ENCODE measurements around the gene ERGIC1. TPM values are rescaled to one million over a fixed set of nuclear protein-coding genes. Genes with fewer than 3 reads are reported as not detected.

ERGIC1 gene
- total RNA-seq, 1 donor from 2014 or later: 184 TPM

- H3K4me1 ChIP-seq: peaks cover 38 to 70% of the 10 kb centered on the region in 2 donors
- intact Hi-C loops (cut with DNase I): loop anchor here (2.0 kb wide), 1 partner anchor 73 kb away; no protein-coding TSS in a partner anchor
- H3K9me3 ChIP-seq: no peaks in the 10 kb centered on the region
- peak overlapping the region in 1 of 2 donors; percentile 4 for H3K4me3 ChIP-seq
- no peaks in the 10 kb centered on the region for H3K27me3 ChIP-seq
- no peak for DNase-seq (ENCODE audit: low spot score in 2 of 2)
- TF ChIP-seq CTCF (IDR thresholded peaks at IDR 0.05): no peak
- H3K27ac ChIP-seq: peak overlapping the region; percentile 99
- no peaks in the 10 kb centered on the region for H3K36me3 ChIP-seq
These were observed 33.8 kb downstream of the ERGIC1 start for GRCh38 chr5:172867761-172868435.

DNA sequence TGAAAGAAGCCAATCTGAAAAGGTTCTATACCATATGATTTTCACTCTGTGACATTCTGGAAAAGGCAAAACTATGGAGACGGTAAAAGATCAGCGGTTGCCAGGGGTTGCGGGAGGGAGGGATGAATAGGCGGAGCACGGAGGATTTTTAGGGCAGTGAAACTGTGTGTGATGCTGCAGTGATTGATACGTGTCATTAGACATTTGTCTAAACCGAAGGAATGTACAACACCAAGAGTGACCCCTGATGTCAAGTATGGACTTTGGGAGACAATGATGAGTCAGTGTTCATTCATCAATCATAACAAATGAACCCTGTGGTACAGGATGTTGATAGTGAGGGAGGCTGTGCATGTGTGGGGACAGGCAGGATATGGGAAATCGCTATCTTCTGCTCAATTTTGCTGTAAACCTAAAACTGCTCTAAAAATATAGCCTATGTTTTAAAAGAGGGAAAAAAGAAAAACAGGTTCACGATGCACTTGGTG is 34.4 kb downstream of the ERGIC1 start:
- H3K9me3 ChIP-seq: no peaks in the 10 kb centered on the region
- peak overlapping the region; percentile 1 to 34 for H3K4me3 ChIP-seq
- no peaks in the 10 kb centered on the region for H3K36me3 ChIP-seq
- peaks cover 41 to 74% of the 10 kb centered on the region in 2 donors for H3K4me1 ChIP-seq
- no peak for DNase-seq (ENCODE audit: low spot score in 2 of 2)
- no peak for TF ChIP-seq CTCF (IDR thresholded peaks at IDR 0.05)
- intact Hi-C loops (cut with DNase I): loop anchor here (2.0 kb wide), 1 partner anchor 74 kb away; no protein-coding TSS in a partner anchor
- H3K27me3 ChIP-seq: no peaks in the 10 kb centered on the region
- H3K27ac ChIP-seq: peak overlapping the region; percentile 99

GRCh38 chr5:172868924-172869591 is 35.0 kb downstream of the ERGIC1 start:
- Histone ChIP-seq H3K9me3 (no peaks in the 10 kb centered on the region), H3K27me3 (no peaks in the 10 kb centered on the region), H3K4me3 (peak overlapping the region; percentile 12 to 34), H3K27ac (peak overlapping the region; percentile 99), H3K4me1 (peaks cover 47 to 80% of the 10 kb centered on the region in 2 donors), H3K36me3 (no peaks in the 10 kb centered on the region)
- intact Hi-C loops (cut with DNase I): loop anchor here (1.0 to 2.0 kb wide), 4 partner anchors 36 to 153 kb away; no protein-coding TSS in a partner anchor
- DNase-seq (ENCODE audit: low spot score in 2 of 2): peak; percentile 83 to 98
- peak; percentile 44 to 56 (median 56) for TF ChIP-seq CTCF (IDR thresholded peaks at IDR 0.05)

- Histone ChIP-seq H3K4me1 (peaks cover 51 to 83% of the 10 kb centered on the region in 2 donors), H3K4me3 (peak overlapping the region; percentile 12 to 19), H3K27me3 (no peaks in the 10 kb centered on the region), H3K27ac (peak overlapping the region; percentile 99), H3K9me3 (no peaks in the 10 kb centered on the region), H3K36me3 (no peaks in the 10 kb centered on the region)
- TF ChIP-seq CTCF (IDR thresholded peaks at IDR 0.05): no peak
- intact Hi-C loops (cut with DNase I): loop anchor here (1.0 to 5.0 kb wide), 5 partner anchors 36 to 153 kb away; no protein-coding TSS in a partner anchor
- no peak for DNase-seq (ENCODE audit: low spot score in 2 of 2)
These were observed 35.6 kb downstream of the ERGIC1 start for GRCh38 chr5:172869691-172870090.

GRCh38 chr5:172870291-172870714 is 36.3 kb downstream of the ERGIC1 start:
- intact Hi-C loops (cut with DNase I): loop anchor here (5.0 kb wide), 1 partner anchor 138 kb away; no protein-coding TSS in a partner anchor
- Histone ChIP-seq H3K4me1 (peaks cover 51 to 83% of the 10 kb centered on the region in 2 donors), H3K4me3 (peak overlapping the region in 1 of 2 donors; percentile 19), H3K27me3 (no peaks in the 10 kb centered on the region), H3K9me3 (no peaks in the 10 kb centered on the region), H3K36me3 (no peaks in the 10 kb centered on the region), H3K27ac (peak overlapping the region; percentile 99)
- DNase-seq (ENCODE audit: low spot score in 2 of 2): peak; percentile 72 to 94
- no peak for TF ChIP-seq CTCF (IDR thresholded peaks at IDR 0.05)
